ENCODE data around the gene SP3. TPM values are rescaled to one million over a fixed set of nuclear protein-coding genes. Genes with fewer than 3 reads are reported as not detected.

The SP3 gene
- total and polyA plus RNA-seq, 2 experiments from 2014 or later: 24.1 to 110 TPM

GRCh38 chr2:173947131-173947530 is 18.0 kb downstream of the SP3 start:
- H3K36me3 ChIP-seq (ENCODE audit: insufficient read depth): no peaks in the 10 kb centered on the region
- H3K4me1 ChIP-seq (ENCODE audit: insufficient read depth): peaks cover 4% of the 10 kb centered on the region; the same call in 1 of the 2 replicates
- no peaks in the 10 kb centered on the region for H3K27me3 ChIP-seq (ENCODE audit: insufficient read depth)
- Mint-ChIP-seq H3K36me3 (ENCODE audit: low read depth) (peaks cover 4% of the 10 kb centered on the region), H3K27me3 (ENCODE audit: insufficient read depth, low read depth, poor library complexity) (peaks cover 2% of the 10 kb centered on the region), H3K4me3 (no peak overlapping the region), H3K4me1 (peaks cover 13% of the 10 kb centered on the region), H3K9me3 (no peaks in the 10 kb centered on the region), H3K27ac (no peak overlapping the region)
- no peak overlapping the region for H3K4me2 ChIP-seq
- no peak overlapping the region for H2AFZ ChIP-seq
- H4K20me1 ChIP-seq (replicated peaks; ENCODE audit: insufficient read depth): peaks cover 57% of the 10 kb centered on the region
- ATAC-seq: no peak
- H3F3A ChIP-seq (replicated peaks; ENCODE audit: low read depth): no peaks in the 10 kb centered on the region
- no peak overlapping the region for H3K27ac ChIP-seq (ENCODE audit: low read depth)
- no peaks in the 10 kb centered on the region for H3K9me2 ChIP-seq (ENCODE audit: insufficient read depth)
- TF ChIP-seq ZNF462 (CRISPR knock-in tag; IDR thresholded peaks at IDR 0.05) (no peak), CREB1 (CRISPR knock-in tag; IDR thresholded peaks at IDR 0.05; ENCODE audit: low read depth) (no peak), EZH2 (IDR thresholded peaks at IDR 0.05; ENCODE audit: low read depth, unreplicated experiment) (no peak), ZNF114 (CRISPR knock-in tag; IDR thresholded peaks at IDR 0.05) (no peak), REST (IDR thresholded peaks at IDR 0.05; ENCODE audit: unreplicated experiment) (no peak), STAT1 (IDR thresholded peaks at IDR 0.05; ENCODE audit: unreplicated experiment) (no peak), EZH2phosphoT487 (IDR thresholded peaks at IDR 0.05; ENCODE audit: unreplicated experiment) (no peak), ZNF331 (CRISPR knock-in tag; IDR thresholded peaks at IDR 0.05; ENCODE audit: low read depth) (no peak), NANOG (IDR thresholded peaks at IDR 0.05; ENCODE audit: borderline replicate concordance) (no peak), JUNB (IDR thresholded peaks at IDR 0.05; ENCODE audit: unreplicated experiment) (no peak), CTCF (conservative IDR thresholded peaks at IDR 0.05; ENCODE audit: low read depth in 2 of 2) (no peak), ETS1 (IDR thresholded peaks at IDR 0.05) (no peak), POLR2AphosphoS5 (IDR thresholded peaks at IDR 0.05; ENCODE audit: low read depth) (no peak)
- H3K4me3 ChIP-seq: no peak overlapping the region
- peaks cover 100% of the 10 kb centered on the region for H3K79me2 ChIP-seq (replicated peaks; ENCODE audit: insufficient read depth)
- DNase-seq (ENCODE audit: low spot score): no peak

Measured in GM23338 (cell line).